ENCODE results near the gene FOXN1.

- TF ChIP-seq CTCF (IDR thresholded peaks at IDR 0.05; ENCODE audit: insufficient read depth, low read depth, low read length) (no peak), EZH2 (IDR thresholded peaks at IDR 0.05; ENCODE audit: insufficient read depth, low read length) (no peak)
Measured at GRCh38 chr17:28467456-28468025, 38.6 kb upstream of the FOXN1 start.

All from astrocyte (in vitro differentiated cells and primary cell).